ENCODE results near the gene YPEL1. TPM values are rescaled to one million over a fixed set of nuclear protein-coding genes. Genes with fewer than 3 reads are reported as not detected.

Gene YPEL1
- total and polyA plus RNA-seq, 2 of the 13 experiments (the other 11 are each of a cell fraction or from before 2014, with no cell fraction given): 0.33 to 2.5 TPM

- TF ChIP-seq PATZ1 (CRISPR knock-in tag; IDR thresholded peaks at IDR 0.05): no peak
- 0 out of 2 replicates have a peak, but pooled peaks have one; percentile 30 for TF ChIP-seq ZNF580 (CRISPR knock-in tag; IDR thresholded peaks at IDR 0.05; ENCODE audit: borderline replicate concordance, low read depth)
These were observed 22.7 kb downstream of the YPEL1 start (continued) for GRCh38 chr22:21712751-21713427.

GRCh38 chr22:21711851-21712250 is 23.7 kb downstream of the YPEL1 start:
- no peak for DNase-seq (ENCODE audit: low spot score)
- Histone ChIP-seq H3K9ac (ENCODE audit: insufficient read depth, low read depth, low read length) (no peak overlapping the region), H3K36me3 (replicated peaks in 1 of 2; ENCODE audit: control insufficient read depth in 1 of 2, insufficient read depth in 2 of 2, low read length in 2 of 2) (no peaks in the 10 kb centered on the region), H3K27ac (ENCODE audit: extremely low read length, insufficient read depth, low read length) (no peak overlapping the region), H3K27me3 (ENCODE audit: control insufficient read depth in 1 of 2, insufficient read depth in 2 of 2, low read length in 2 of 2) (peaks cover 2 to 16% of the 10 kb centered on the region in 2 experiments; a peak in 2 of 5 replicates), H4K20me1 (ENCODE audit: insufficient read depth, low read length) (no peaks in the 10 kb centered on the region), H3K79me2 (ENCODE audit: insufficient read depth, low read length) (no peaks in the 10 kb centered on the region), H3K4me3 (replicated peaks in 1 of 3; ENCODE audit: insufficient read depth in 1 of 3, low read depth in 2 of 3, low read length in 3 of 3) (no peak overlapping the region), H3K9me3 (ENCODE audit: low read length) (no peaks in the 10 kb centered on the region), H3K4me1 (ENCODE audit: insufficient read depth, low read length) (peaks cover 38% of the 10 kb centered on the region), H3K4me2 (ENCODE audit: low read depth, low read length) (no peak overlapping the region), H2AFZ (ENCODE audit: low read length) (no peak overlapping the region)
- FAIRE-seq: no peak
- in situ Hi-C loops (cut with HindIII; ENCODE audit: extremely low pct_ligation_motif_present, low pct_unique_long_range_greater_than_20kb) (loop anchor here (5.0 to 10.0 kb wide), 2 partner anchors 47 to 235 kb away; partner anchors contain the start of gene PPIL2), intact Hi-C loops (cut with micrococcal nuclease; ENCODE audit: unreplicated experiment) (loop anchor here (2.0 kb wide), 1 partner anchor 241 kb away; the partner anchor contains the start of gene PPM1F)
- ChIA-PET POLR2A (interaction anchor here (0.7 kb wide), 1 partner anchor 227 kb away, joined by 3 read pairs; no protein-coding TSS in a partner anchor), CTCF (ENCODE audit: low intra/inter-chr PET ratio, low total read pairs) (interaction anchor here (1.7 to 2.9 kb wide), 2 partner anchors 226 to 240 kb away, joined by 5 to 15 read pairs; partner anchors contain the start of gene PPM1F)
- no TSS peak for BruUV-seq (replicated peaks)
- 43% methylated on average over 4 of the region's 4 CpGs for WGBS (ENCODE audit: low lambda C conversion rate)
- no peak for ATAC-seq
- TF ChIP-seq ATF1 (CRISPR knock-in tag; IDR thresholded peaks at IDR 0.05): no peak
- no peak for TF ChIP-seq GATAD1 (CRISPR knock-in tag; IDR thresholded peaks at IDR 0.05)
- no peak for TF ChIP-seq ZNF768 (CRISPR knock-in tag; IDR thresholded peaks at IDR 0.05)
- TF ChIP-seq MIER3 (CRISPR knock-in tag; IDR thresholded peaks at IDR 0.05; ENCODE audit: borderline replicate concordance): no peak

Data from HepG2 (cell line).